Stimulated activated CD8-positive, alpha-beta memory T cell treated with anti-CD3 and anti-CD28 coated beads, Interleukin-12 subunit alpha, Interleukin-12 subunit beta, amount 100 ng/mL, for 24 hours (primary cell): ENCODE data around the gene RELCH.

Experiments used
- DNase-seq: peaks from one replicate; pipeline ENCODE4 v3.0.0-alpha.2; 2020; ENCODE audit errors: extremely low read depth

RELCH gene

GRCh38 chr18:62249478-62250097 is 62.5 kb downstream of the RELCH start:
- DNase-seq, result peak; percentile 22

GRCh38 chr18:62250475-62250874 is 63.4 kb downstream of the RELCH start:
- no peak for DNase-seq

GRCh38 chr18:62258093-62258492 is 71.0 kb downstream of the RELCH start:
- no peak for DNase-seq

- DNase-seq, result no peak
Measured at GRCh38 chr18:62258616-62259015, 71.6 kb downstream of the RELCH start.

- DNase-seq, result no peak
Measured at GRCh38 chr18:62262061-62262460, 75.0 kb downstream of the RELCH start.

- no peak for DNase-seq
Measured at GRCh38 chr18:62264984-62265383, 77.9 kb downstream of the RELCH start.

GRCh38 chr18:62277045-62277444 is 90.0 kb downstream of the RELCH start:
- no peak for DNase-seq

- no peak for DNase-seq
Measured at GRCh38 chr18:62279561-62279960, 92.5 kb downstream of the RELCH start.

GRCh38 chr18:62280058-62280457 is 93.0 kb downstream of the RELCH start:
- no peak for DNase-seq

- no peak for DNase-seq
Measured at GRCh38 chr18:62280786-62281185, 93.7 kb downstream of the RELCH start.

GRCh38 chr18:62281684-62282083 is 94.6 kb downstream of the RELCH start:
- no peak for DNase-seq

- DNase-seq, result no peak
Measured at GRCh38 chr18:62282188-62282629, 95.2 kb downstream of the RELCH start.

GRCh38 chr18:62284637-62285036 is 97.6 kb downstream of the RELCH start:
- no peak for DNase-seq

GRCh38 chr18:62285281-62285680 is 98.2 kb downstream of the RELCH start:
- DNase-seq, result no peak

GRCh38 chr18:62287781-62288664 is 101.0 kb downstream of the RELCH start:
- no peak for DNase-seq

GRCh38 chr18:62288665-62289008 is 101.6 kb downstream of the RELCH start:
- no peak for DNase-seq

- DNase-seq, result no peak
Measured at GRCh38 chr18:62289047-62289446, 102.0 kb downstream of the RELCH start.

- DNase-seq, result no peak
Measured at GRCh38 chr18:62294073-62294472, 107.0 kb downstream of the RELCH start.

- no peak for DNase-seq
Measured at GRCh38 chr18:62300359-62300963, 113.4 kb downstream of the RELCH start.

- no peak for DNase-seq
Measured at GRCh38 chr18:62301322-62301721, 114.3 kb downstream of the RELCH start.

- DNase-seq, result no peak
Measured at GRCh38 chr18:62312851-62313250, 125.8 kb downstream of the RELCH start.

- no peak for DNase-seq
Measured at GRCh38 chr18:62318228-62319180, 131.4 kb downstream of the RELCH start.
